GM21737 (cell line): Measurements from ENCODE around the gene COX6B2.

Experiments
- ATAC-seq: cut with Tn5 transposase; IDR thresholded peaks from one replicate; pipeline ENCODE4 v1.9.1; 2021; ENCODE audit warnings: mild to moderate bottlenecking, moderate library complexity; ENCODE audit not compliant: unreplicated experiment

COX6B2 gene

GRCh38 chr19:55383279-55384130 is 29.0 kb upstream of the COX6B2 start:
- ATAC-seq: no peak

- no peak for ATAC-seq
Measured at GRCh38 chr19:55382522-55383054, 28.1 kb upstream of the COX6B2 start.

- ATAC-seq: no peak
Measured at GRCh38 chr19:55382013-55382412, 27.5 kb upstream of the COX6B2 start.

- ATAC-seq: no peak
Measured at GRCh38 chr19:55379174-55379573, 24.7 kb upstream of the COX6B2 start.

- no peak for ATAC-seq
Measured at GRCh38 chr19:55377356-55378131, 23.0 kb upstream of the COX6B2 start.

- no peak for ATAC-seq
Measured at GRCh38 chr19:55376241-55376933, 21.9 kb upstream of the COX6B2 start, which contains the start of gene TMEM190. Gene TMEM190 (plus strand): TSS chr19:55376826. CDS start chr19:55376854, 28 bp downstream.

GRCh38 chr19:55373993-55374757 is 19.7 kb upstream of the COX6B2 start:
- ATAC-seq: no peak

GRCh38 chr19:55373306-55373992 is 18.9 kb upstream of the COX6B2 start:
- no peak for ATAC-seq

GRCh38 chr19:55372316-55373081 is 18.0 kb upstream of the COX6B2 start:
- ATAC-seq: no peak

GRCh38 chr19:55370305-55370988 is 15.9 kb upstream of the COX6B2 start, which contains the start of gene IL11:
Gene IL11 (minus strand): TSS chr19:55370463. CDS start chr19:55370310, 153 bp downstream.
- no peak for ATAC-seq

GRCh38 chr19:55369653-55370304 is 15.3 kb upstream of the COX6B2 start:
- ATAC-seq: no peak

- ATAC-seq: no peak
Measured at GRCh38 chr19:55368701-55369563, 14.4 kb upstream of the COX6B2 start.

- no peak for ATAC-seq
Measured at GRCh38 chr19:55368106-55368505, 13.6 kb upstream of the COX6B2 start.

- no peak for ATAC-seq
Measured at GRCh38 chr19:55366790-55367189, 12.3 kb upstream of the COX6B2 start.

GRCh38 chr19:55365964-55366363 is 11.4 kb upstream of the COX6B2 start:
- ATAC-seq: no peak

- ATAC-seq: no peak
Measured at GRCh38 chr19:55365245-55365644, 10.7 kb upstream of the COX6B2 start.
